NCI-H2196 (cell line): ENCODE data around the gene DNAJC17.
A peak's percentile ranks its signal among the peaks of the same experiment; 100 is the strongest.

Source experiments
- DNase-seq: peaks from one replicate; lab custom pipeline; 2025; ENCODE audit not compliant: unreplicated experiment; lab: John Stamatoyannopoulos, UW

Gene DNAJC17

DNA sequence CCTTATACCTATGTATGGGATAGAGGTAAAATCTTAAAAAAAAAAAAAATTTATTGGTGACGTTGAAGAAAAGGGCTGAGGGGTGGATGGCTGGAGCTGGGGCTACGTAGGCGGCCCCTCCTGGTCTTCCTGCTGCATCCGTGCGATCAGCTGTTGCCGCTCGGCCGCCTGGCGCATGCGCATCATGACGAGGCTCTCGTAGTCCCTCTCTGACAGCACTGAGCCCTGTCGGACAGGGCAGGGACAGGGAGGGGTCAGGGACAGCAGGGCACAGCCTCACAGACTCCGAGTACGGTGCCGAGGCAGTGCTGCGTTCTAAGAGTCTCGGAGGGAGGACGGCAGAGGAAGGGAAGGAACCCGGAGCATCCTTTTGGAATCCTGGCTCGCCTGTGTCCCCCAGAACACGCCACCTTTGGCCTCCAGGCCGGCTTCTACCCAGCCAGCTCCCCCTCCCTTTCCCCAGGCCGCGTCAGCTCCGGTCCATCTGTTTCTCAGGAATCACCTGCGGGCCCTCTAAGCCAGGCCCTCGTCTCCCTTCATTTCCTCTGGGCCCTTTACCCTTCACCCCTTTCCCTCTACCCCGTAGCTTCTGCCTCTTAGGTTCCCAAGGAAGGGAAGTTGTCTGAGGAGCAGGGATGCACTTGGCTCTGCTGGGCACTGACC is 39.3 kb downstream of the DNAJC17 start:
- no peak for DNase-seq

DNA sequence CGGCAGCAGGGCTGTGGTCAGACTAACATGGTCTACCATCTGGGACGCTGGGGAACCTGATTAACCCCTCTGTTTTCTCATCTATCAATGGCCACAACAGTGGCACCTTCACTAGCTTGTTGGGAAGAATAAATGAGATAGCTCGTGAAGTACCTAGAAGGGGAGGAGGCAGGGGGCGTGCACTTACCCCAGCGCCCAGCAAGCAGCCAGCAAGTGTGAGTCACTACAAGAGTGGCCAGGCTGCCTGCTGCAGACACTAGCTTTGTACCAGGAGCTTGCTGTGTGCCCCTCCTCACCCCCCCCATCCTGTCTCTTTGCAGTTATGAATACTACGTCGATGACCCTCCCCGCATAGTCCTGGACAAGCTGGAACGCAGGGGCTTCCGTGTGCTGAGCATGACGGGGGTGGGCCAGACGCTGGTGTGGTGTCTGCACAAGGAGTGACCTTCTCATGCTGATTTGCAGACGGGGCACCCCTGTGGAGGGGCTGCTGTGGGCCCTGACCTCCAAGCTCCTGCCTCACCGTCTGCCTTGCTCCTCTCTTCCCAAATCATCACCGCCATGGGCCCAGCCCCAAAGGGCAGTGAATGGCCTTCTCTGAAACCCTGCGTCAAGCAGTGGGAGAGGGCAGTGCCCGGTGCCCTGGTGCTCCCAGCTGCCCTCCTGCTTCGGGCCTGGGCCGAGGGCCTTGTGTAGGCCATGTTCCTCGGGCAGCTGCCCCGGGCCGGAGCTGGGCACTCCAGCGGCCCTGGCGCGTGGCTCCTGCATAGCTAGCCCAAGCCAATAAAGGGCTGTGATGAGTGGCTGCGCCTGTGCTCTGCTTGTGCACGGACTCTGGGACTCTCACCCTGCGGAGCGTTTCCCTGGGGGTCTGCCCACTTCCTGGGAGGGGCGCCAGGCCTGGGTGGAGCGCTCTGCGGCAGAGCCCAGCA is 40.1 kb downstream of the DNAJC17 start:
- no peak for DNase-seq

DNA sequence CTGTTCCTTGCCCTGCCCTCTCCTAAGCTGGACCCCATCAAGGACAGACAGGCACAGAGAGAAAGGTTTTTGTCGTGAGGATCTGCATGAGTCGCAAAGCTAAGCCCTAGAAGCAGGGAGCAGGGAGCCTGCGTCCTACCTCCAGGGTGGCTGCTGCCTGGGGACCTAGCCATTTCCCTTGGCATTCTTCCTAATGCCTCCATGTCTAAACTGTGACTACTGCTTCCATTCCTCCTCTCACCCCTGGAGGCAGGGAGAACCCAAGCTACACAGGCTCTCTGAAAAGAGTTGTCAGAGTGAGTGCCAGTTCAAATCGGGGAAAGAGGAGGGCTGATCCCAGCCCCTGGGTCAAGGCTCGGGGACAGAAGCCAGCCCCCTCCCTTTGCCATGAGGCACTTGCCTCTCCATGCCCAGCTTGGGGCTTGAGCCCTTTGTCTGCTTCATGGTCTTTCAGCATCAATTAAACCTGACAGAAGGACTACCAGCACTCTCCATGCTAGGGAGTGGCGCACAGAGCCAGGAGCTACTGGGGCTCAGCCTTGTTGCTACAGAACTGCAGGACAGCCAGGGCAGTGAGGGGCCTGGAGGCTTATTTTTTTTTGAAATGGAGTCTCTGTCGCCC is 41.0 kb downstream of the DNAJC17 start:
- no peak for DNase-seq

DNA sequence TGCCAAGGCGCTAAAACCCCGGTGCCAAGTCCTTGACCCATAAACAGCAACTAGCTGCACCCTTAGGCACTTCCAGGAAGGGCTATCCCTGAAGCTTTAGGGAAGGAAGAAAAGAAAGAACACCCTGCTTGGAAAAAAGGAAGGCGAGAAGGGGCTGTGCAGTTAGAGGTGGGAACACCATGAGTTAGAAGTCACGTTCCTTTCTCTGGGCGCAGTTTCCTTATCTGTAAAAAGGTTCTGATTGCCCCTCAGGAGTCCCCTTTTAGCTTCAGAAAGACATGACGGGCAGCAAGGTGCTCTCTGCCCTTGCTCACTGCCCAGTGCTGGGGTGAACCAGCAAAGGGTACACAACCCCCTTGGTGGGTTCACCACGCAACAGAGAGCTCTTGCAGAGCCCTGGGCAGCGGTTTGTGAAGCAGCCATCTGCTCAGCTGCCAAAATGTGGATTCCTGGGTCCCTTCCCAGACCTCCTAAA is 42.6 kb downstream of the DNAJC17 start:
- DNase-seq = no peak

DNA sequence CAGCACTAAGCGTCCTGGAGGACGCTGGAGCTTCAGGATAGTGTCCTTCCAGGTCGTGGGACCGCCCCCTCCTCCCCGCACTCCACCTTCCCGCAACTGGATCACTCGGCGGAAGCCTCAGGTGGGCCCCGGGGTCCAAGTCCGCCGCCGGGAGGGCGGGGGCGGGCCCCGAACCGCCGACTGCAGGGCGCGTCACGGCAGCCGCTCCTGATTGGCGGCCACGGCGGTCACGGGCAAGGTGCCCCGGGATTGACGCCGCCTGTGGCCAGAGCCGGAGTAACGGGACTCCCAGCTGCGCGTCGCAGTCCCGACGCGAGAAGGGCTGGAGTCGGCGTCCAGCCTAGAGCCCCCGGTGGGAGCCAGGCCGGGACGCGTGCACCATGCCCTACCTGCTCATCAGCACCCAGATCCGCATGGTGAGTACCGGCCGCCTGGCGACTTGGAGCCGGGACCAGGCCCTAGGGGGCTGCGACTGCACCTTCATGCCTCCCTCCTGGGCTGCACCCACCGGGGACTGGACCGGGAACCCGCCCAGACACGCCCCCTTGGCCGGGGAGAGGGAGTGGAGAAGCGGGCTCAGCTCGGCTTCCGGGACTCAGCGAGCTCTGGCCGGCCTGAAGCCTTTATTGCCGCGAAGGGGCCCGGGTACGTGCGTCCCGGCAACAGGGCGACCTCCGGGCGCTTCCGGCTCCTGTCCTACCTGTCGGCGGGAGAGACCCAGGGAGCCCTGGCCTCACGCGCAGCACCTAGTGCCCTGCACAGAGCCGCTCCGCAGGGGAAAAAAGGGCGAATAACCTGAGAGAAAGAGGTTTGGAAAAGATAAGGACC is 43.3 kb downstream of the DNAJC17 start, which contains the start of gene GCHFR:
TSS of gene GCHFR (plus strand) at position 268 of the 828 bp plus-strand sequence. CDS start at position 381, 113 bp downstream.
- peak; percentile 70 for DNase-seq

DNA sequence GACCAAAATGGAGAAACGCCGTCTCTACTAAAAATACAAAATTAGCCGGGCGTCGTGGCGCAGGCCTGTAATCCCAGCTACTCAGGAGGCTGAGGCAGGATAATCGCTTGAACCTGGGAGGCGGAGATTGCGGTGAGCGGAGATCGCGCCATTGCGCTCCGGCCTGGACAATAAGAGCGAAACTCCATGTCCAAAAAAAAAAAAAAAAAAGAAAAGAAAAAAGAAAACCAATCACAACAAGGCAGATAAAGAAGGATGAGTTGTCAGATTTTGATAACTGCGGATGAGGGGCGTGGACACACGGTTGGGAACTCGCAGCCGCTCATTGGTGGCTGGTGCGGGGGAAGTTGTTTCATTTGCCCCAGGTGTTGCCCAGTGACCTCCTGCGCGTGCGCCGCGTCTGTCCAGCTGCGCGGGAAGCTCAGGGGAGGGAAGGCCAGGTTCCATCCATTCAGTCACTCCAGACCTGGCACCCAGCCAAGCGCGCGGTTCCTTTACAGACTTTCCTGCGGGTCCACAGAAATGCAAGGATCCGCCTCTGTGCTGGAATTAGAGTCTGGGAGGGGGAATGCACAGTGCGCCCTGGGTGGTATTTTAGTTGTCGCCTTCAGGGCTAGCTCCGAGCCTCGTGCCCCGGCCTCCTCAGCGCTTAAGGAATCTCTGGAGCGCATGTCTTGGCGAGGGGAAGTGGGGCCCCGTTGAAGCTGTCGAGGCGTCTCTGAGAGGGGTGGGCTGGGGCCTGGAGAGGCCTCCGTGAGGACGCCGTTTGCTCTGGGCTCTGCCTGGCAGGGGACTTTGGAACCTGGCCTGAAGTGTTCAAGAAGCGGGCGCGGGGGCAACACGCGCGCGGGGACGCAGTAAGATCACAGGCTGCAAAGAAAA is 44.1 kb downstream of the DNAJC17 start:
- DNase-seq = peak; percentile 87

DNA sequence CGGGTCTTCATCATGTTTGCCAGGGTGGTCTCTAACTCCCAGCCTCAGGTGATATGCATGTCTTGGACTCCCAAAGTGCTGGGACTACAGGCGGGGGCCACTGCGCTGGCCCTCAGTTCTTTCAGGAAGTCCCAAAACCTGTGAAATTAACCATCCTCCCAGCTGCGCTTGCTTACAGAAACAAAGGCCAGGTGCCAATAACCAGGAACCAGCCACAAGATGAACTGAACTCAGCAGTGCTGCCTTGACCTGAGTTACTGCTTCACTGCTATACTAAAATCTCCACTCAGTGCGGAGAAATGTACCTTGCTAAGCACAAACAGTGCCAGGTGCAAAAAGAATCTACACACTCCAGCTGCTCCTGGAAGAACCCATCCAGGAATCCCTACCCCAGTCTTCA is 47.3 kb downstream of the DNAJC17 start:
- no peak for DNase-seq

DNA sequence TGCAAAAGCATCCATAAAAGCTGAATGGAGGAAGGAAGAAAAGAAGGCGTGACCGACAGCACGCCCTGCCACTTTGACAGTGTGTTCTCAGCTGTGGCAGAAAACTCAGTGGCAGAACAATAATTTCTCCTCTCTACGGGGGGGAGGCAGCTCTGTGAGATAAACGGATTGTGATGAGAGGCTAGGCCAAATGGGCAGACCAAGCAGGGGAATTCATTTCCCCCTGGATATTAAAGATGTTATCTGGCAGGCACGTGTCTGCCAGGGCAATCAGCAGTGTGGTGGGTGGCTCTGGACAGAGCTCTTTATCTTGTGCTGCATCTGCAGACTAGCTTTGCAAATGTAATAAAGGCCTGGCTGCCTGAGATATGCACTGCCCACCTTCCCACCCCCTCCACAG is 50.3 kb downstream of the DNAJC17 start:
- DNase-seq = no peak

DNA sequence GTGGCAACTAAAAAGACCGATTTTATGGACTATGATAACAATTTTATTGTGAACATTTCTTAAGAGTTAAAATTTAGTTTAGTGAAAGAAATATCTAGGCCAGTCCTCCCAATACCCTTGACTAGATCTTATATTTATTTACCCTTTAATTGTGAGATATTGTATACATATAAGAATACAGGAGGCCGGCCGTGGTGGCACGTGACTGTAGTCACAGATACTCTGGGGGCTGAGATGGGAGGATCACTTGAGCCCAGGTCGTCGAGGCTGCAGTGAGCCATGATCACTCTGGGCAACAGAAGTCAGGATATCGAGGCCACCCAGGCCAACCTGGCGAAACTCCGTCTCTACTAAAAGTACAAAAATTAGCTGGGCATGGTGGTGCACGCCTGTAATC is 51.5 kb downstream of the DNAJC17 start:
- DNase-seq = no peak

DNA sequence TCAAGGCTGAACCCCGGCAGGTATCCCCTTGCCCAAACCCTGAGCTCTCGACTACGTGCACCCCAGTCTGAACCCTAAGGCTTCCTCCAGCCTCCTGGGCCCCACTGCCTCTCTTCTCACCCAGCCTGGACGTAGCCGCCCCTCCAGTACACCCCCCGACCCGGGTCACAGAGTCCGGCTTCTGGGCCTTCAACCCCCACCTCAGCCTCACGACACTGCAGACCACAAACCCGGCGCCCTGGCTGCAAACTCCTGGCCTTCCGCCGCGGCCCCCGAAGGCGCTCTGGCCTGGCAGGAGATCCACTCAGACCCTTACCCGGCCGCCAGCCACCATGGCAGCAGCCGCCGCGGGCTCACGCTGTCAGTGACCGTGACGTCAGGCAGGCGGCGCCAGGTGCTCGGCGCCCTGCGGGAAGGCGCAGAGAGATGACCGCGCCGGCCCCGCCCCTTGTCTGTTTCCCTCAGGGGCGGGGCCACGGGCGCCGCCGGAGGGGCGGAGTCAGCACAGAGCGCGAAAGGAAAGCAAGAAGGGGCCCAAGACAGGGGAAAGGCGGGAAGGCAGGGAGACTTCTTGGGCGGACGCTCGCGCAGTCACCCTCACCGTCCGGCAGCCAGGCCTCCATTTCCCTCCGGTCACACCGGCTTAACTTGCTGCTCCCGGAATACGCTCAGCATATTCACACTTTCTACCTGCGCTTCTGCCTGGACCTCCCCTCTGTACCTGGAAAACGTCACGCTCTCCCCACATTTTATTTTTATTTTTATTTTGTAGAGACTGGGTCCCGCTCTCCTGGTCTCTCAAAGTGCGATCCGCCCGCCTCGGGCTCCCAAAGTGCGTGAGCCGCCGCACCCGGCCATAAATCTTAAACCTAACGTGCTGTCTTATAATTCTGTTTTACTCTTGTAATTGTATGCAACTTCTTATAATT is 52.1 kb downstream of the DNAJC17 start, which contains the start of gene RMDN3:
TSS of gene RMDN3 (minus strand) at position 372 of the 929 bp plus-strand sequence. CDS start 471 bp downstream, outside the sequence.
- peak; percentile 86 for DNase-seq

DNA sequence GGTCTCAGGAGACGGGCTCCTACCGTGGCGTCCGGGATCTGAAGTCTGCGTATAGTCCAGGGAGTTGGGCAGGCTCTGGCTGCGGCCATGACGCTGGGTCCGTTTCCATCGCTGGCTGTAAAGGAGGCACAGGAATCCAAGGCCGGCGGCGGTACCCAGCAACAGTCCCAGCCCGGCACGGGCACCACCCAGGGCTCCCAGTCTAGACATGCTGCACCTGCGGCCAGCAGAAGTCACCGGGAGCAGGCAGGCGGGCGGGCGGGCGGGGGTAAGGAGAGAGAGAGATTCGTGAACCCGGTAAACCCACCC is 52.7 kb downstream of the DNAJC17 start:
- DNase-seq = no peak

DNA sequence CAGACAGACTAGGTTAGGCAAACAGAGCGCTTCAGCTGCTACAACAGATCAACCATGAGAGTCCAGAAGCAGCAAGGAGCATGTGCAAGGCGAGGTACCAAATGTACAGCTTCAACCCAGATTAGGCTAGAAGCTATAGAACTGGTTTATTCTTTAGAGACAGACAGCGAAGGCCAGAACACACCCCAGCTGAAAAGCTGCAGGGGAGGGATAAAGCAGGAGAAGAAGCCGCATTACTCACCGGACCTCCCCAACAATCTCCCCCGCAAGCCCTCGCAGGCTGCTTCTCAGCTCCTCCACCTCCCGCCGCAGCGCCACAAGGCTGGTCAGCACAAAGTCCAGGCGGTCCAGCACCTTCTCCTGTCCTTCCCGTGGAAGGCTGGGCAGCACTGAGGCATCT is 55.5 kb downstream of the DNAJC17 start:
- DNase-seq = no peak

DNA sequence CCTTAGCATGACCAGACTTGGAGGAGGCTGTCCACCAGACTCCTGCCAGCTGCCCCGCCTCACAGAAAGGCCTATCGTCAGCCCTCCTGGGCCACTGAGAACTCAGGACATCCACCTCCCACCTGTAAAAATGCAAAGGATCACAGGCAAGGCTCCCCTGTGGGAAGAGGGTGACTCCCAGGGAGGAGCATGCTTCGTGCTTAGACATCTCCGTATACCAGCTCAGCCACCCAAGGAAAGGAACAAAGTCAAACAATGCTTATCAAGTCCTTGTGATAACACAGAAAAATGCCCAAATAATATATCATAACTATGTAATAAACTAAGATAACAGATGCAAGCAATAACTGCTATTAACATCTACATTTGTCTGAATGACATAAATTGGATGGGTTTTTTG is 56.4 kb downstream of the DNAJC17 start:
- DNase-seq = no peak

DNA sequence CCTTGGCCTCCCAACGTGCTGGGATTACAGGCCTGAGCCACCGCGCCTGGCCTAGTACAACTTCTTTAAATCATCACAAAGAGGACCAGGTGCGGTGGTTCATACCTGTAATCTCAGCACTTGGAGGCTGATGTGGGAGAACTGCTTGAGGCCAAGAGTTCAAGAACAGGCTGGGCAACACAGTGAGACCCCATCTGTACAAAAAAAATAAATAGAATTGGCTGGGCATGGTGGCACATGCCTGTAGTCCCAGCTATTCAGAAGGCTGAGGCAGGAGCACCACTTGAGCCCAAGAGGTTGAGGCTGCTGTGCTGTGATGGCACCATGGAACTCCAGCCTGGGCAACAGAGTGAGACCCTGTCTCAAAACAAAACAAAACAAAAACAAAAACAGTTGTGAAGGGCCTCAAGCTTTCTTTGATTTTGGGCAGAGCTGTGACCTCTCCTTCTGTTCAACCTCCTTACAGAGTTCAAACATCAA is 58.1 kb downstream of the DNAJC17 start:
- no peak for DNase-seq

DNA sequence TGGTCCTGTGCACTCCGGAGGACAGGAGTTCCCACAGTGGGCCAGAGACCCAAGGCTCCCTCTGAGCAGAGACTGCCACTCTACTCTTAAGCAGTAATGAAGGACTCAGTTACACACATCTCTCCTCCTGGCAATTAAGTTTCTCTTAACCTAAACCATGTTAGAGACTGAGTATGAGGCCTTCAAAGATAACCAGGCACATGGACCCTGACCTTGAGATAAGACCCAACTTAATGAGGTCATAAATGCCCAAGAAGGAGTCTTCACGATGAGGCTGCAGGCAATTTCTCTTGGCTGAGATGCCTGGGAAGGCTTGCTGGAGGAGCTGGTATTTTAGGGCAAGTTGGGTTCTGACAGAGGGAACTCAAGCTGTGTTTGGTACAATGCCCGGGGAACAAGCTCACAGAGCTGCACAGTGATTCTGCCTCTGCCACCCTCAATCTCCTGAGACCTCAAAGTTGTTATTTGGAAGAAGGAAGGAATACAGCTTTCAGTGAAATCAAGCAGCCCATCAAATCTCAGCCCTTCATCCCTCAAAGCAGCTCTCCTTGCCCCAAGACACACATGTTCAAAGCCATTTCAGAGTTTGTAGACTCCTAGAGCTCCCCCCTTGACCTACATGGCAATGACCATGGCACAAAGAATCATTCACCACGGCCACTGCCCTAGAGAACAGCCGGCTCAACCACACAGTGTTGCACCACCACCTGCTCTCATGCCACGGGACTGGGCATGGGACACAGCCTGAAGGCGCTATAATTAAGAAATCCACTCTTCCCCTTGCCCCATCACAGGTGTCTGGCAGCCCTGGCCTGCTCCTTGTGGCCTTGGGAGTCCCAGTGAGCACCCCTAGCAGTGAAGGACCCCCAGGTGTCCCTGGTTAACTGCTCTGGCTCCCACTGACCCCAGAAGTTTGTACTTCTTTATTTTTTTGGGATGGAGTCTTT is 59.3 kb downstream of the DNAJC17 start:
- no peak for DNase-seq

DNA sequence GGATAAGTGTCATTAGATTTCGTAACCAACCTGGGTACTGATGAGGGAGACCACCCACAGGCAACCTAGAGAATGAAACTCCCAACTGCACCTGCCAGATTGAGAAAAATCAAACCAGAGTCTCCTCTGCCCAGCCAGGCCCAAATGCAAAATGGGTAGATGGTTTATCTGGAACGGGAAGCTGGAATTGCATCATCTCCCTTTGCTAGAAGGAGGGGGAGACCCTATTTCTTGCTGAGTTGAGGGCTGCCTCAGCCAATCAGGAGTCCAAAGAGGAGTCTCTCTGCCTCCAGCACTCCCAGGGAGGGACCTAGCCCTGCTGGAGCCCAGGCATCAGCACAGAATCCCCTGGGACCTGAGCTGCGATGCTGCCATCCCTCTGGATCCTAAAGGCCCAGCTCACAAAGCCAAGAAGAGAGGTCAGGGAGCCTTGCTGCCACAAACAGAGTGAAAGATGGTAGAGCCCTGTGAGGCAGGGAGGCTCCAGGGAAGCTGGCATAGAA is 60.3 kb downstream of the DNAJC17 start:
- DNase-seq = no peak

DNA sequence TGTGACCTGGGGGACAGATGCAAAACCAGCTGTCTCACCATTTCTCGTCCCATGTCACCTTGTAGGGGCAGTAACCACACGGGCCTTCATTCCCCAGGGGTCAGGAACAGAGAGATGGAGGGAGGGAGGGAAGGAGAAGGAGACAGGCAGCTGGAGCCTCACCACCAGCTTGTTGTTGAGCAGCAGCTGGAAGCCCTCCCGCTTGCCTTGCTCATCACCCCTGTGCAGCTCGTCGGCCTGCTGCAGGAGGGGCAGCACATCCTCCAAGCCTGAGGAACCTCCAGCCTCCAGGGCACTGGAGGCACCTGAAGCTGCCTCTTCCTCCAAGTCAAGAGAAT is 62.5 kb downstream of the DNAJC17 start:
- no peak for DNase-seq
